ENCODE data around the gene RHBDF1. TPM values are rescaled to one million over a fixed set of nuclear protein-coding genes. Genes with fewer than 3 reads are reported as not detected.

The RHBDF1 gene
- total and polyA plus RNA-seq, 2 of the 13 experiments (the other 11 are each of a cell fraction or from before 2014, with no cell fraction given): 5.4 to 26.9 TPM

- TF ChIP-seq ZNF605 (CRISPR knock-in tag; IDR thresholded peaks at IDR 0.05): peak; percentile 70
- TF ChIP-seq, protein P1, sequence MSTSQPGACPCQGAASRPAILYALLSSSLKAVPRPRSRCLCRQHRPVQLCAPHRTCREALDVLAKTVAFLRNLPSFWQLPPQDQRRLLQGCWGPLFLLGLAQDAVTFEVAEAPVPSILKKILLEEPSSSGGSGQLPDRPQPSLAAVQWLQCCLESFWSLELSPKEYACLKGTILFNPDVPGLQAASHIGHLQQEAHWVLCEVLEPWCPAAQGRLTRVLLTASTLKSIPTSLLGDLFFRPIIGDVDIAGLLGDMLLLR (CRISPR knock-in tag; IDR thresholded peaks at IDR 0.05): peak; percentile 60
- TF ChIP-seq CBFB (CRISPR knock-in tag; IDR thresholded peaks at IDR 0.05): peak; percentile 41; the same call in 1 of the 2 replicates
- no peak for TF ChIP-seq FOXK1 (CRISPR knock-in tag; IDR thresholded peaks at IDR 0.05; ENCODE audit: borderline replicate concordance, low read depth)
- TF ChIP-seq, protein P2, sequence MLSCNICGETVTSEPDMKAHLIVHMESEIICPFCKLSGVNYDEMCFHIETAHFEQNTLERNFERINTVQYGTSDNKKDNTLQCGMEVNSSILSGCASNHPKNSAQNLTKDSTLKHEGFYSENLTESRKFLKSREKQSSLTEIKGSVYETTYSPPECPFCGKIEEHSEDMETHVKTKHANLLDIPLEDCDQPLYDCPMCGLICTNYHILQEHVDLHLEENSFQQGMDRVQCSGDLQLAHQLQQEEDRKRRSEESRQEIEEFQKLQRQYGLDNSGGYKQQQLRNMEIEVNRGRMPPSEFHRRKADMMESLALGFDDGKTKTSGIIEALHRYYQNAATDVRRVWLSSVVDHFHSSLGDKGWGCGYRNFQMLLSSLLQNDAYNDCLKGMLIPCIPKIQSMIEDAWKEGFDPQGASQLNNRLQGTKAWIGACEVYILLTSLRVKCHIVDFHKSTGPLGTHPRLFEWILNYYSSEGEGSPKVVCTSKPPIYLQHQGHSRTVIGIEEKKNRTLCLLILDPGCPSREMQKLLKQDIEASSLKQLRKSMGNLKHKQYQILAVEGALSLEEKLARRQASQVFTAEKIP (CRISPR knock-in tag; IDR thresholded peaks at IDR 0.05; ENCODE audit: borderline replicate concordance): no peak
- TF ChIP-seq, protein P3, sequence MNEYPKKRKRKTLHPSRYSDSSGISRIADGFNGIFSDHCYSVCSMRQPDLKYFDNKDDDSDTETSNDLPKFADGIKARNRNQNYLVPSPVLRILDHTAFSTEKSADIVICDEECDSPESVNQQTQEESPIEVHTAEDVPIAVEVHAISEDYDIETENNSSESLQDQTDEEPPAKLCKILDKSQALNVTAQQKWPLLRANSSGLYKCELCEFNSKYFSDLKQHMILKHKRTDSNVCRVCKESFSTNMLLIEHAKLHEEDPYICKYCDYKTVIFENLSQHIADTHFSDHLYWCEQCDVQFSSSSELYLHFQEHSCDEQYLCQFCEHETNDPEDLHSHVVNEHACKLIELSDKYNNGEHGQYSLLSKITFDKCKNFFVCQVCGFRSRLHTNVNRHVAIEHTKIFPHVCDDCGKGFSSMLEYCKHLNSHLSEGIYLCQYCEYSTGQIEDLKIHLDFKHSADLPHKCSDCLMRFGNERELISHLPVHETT (CRISPR knock-in tag; conservative IDR thresholded peaks at IDR 0.05): 0 out of 2 replicates have a peak, but pooled peaks have one; percentile 18
- TF ChIP-seq ZNF232 (CRISPR knock-in tag; IDR thresholded peaks at IDR 0.05; ENCODE audit: borderline replicate concordance): 0 out of 2 replicates have a peak, but pooled peaks have one; percentile 21
- peak; percentile 21; the same call in 1 of the 2 replicates for TF ChIP-seq KDM3A (CRISPR knock-in tag; IDR thresholded peaks at IDR 0.05; ENCODE audit: low read depth)
- TF ChIP-seq, protein P4, sequence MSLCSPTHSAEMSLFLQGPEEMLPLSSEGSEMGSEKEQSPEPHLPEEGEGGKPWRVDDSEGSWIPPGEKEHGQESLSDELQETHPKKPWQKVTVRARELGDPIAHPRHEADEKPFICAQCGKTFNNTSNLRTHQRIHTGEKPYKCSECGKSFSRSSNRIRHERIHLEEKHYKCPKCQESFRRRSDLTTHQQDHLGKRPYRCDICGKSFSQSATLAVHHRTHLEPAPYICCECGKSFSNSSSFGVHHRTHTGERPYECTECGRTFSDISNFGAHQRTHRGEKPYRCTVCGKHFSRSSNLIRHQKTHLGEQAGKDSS (CRISPR knock-in tag; IDR thresholded peaks at IDR 0.05; ENCODE audit: borderline replicate concordance, low read depth): no peak; the same call in 1 of the 2 replicates
- peak; percentile 80; the same call in 1 of the 3 replicates for TF ChIP-seq MXI1 (IDR thresholded peaks at IDR 0.05; ENCODE audit: borderline replicate concordance, low read depth, low read length)
- no peak for TF ChIP-seq ETV6 (CRISPR knock-in tag; conservative IDR thresholded peaks at IDR 0.05)
- peak; percentile 56; the same call in 1 of the 2 replicates for TF ChIP-seq GATA4 (IDR thresholded peaks at IDR 0.05; ENCODE audit: borderline replicate concordance, low read depth)
- TF ChIP-seq, protein P5, sequence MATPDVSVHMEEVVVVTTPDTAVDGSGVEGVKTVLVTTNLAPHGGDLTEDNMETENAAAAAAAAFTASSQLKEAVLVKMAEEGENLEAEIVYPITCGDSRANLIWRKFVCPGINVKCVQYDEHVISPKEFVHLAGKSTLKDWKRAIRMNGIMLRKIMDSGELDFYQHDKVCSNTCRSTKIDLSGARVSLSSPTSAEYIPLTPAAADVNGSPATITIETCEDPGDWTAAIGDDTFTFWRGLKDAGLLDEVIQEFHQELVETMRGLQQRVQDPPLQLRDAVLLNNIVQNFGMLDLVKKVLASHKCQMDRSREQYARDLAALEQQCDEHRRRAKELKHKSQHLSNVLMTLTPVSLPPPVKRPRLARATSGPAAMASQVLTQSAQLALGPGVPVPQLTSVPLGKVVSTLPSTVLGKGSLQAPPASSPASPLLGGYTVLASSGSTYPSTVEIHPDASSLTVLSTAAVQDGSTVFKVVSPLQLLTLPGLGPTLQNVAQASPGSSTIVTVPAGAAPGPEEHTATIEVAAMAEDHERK (CRISPR knock-in tag; IDR thresholded peaks at IDR 0.05; ENCODE audit: low read depth): no peak
- TF ChIP-seq ZNF607 (CRISPR knock-in tag; IDR thresholded peaks at IDR 0.05; ENCODE audit: borderline replicate concordance): no peak; the same call in 1 of the 2 replicates
- no peak for TF ChIP-seq ZEB1 (IDR thresholded peaks at IDR 0.05; ENCODE audit: insufficient replicate concordance, low read depth)
- TF ChIP-seq GABPB1 (CRISPR knock-in tag; IDR thresholded peaks at IDR 0.05): peak; percentile 67; the same call in 1 of the 2 replicates
- TF ChIP-seq ZNF431 (CRISPR knock-in tag; IDR thresholded peaks at IDR 0.05; ENCODE audit: borderline replicate concordance, low read depth): peak; percentile 62; the same call in 1 of the 2 replicates
- no peak for TF ChIP-seq ZNF276 (CRISPR knock-in tag; IDR thresholded peaks at IDR 0.05; ENCODE audit: low read depth)
- no peak for TF ChIP-seq NONO (IDR thresholded peaks at IDR 0.05)
- peak; percentile 78; the same call in 1 of the 2 replicates for TF ChIP-seq NONO (CRISPR knock-in tag; conservative IDR thresholded peaks at IDR 0.05)
These were observed 18.8 kb downstream of the RHBDF1 start, which contains the start of the genes POLR3K and SNRNP25 (continued) for GRCh38 chr16:53346-54236.

All from HepG2 (cell line).